GM23248 (cell line): ENCODE data around the gene DNHD1. TPM values are rescaled to one million over a fixed set of nuclear protein-coding genes. Genes with fewer than 3 reads are reported as not detected.
A peak's percentile ranks its signal among the peaks of the same experiment; 100 is the strongest.

Experiments used
- DNase-seq: peaks from one replicate; pipeline ENCODE4 v3.0.0-alpha.2; 2015
- H2AFZ ChIP-seq: fragments of 200-600 bp; sonication (generic); 2 replicates; pipeline ENCODE4 v1.6.1; 2016; ENCODE audit warnings: antibody characterized with exemption
- H3F3A ChIP-seq: fragments of 200-600 bp; sonication (generic); 2 replicates; pipeline ENCODE4 v1.6.1; 2016; ENCODE audit warnings: mild to moderate bottlenecking, antibody characterized with exemption, mixed run types; ENCODE audit not compliant: insufficient read depth
- H3K27ac ChIP-seq: fragments of 200-600 bp; sonication (generic); 2 replicates; pipeline ENCODE4 v1.5.1; 2016; ENCODE audit warnings: mild to moderate bottlenecking
- H3K27me3 ChIP-seq: fragments of 200-600 bp; sonication (generic); replicated peaks from 2 replicates; pipeline ENCODE4 v1.6.1; 2016; ENCODE audit warnings: mild to moderate bottlenecking; ENCODE audit not compliant: insufficient read depth
- H3K36me3 ChIP-seq: fragments of 200-600 bp; sonication (generic); 2 replicates; pipeline ENCODE4 v1.6.1; 2016; ENCODE audit warnings: low read depth, mild to moderate bottlenecking
- H3K4me1 ChIP-seq: fragments of 200-600 bp; sonication (generic); 2 replicates; pipeline ENCODE4 v1.6.1; 2016; ENCODE audit warnings: mild to moderate bottlenecking; ENCODE audit not compliant: insufficient read depth
- H3K4me2 ChIP-seq: fragments of 200-600 bp; sonication (generic); one replicate; pipeline ENCODE4 v1.6.1; 2016; ENCODE audit warnings: mild to moderate bottlenecking; ENCODE audit not compliant: unreplicated experiment
- H3K4me3 ChIP-seq: fragments of 200-600 bp; sonication (generic); 2 replicates; pipeline ENCODE4 v1.5.1; 2016; ENCODE audit warnings: mild to moderate bottlenecking
- H3K79me2 ChIP-seq: fragments of 200-600 bp; sonication (generic); 2 replicates; pipeline ENCODE4 v1.6.1; 2016; ENCODE audit warnings: mild to moderate bottlenecking; ENCODE audit not compliant: insufficient read depth
- H3K9ac ChIP-seq: fragments of 200-600 bp; sonication (generic); 2 replicates; pipeline ENCODE4 v1.6.1; 2016; ENCODE audit warnings: mild to moderate bottlenecking
- H3K9me2 ChIP-seq: fragments of 200-600 bp; sonication (generic); 2 replicates; pipeline ENCODE4 v1.6.1; 2016; ENCODE audit warnings: mixed run types, mild to moderate bottlenecking, moderate library complexity; ENCODE audit not compliant: insufficient read depth
- H3K9me3 ChIP-seq: fragments of 200-600 bp; sonication (generic); one replicate; pipeline ENCODE4 v1.6.1; 2017; ENCODE audit warnings: low read depth
- H4K20me1 ChIP-seq: fragments of 200-600 bp; sonication (generic); 2 replicates; pipeline ENCODE4 v1.6.0; 2016; ENCODE audit not compliant: insufficient read depth
- EZH2 ChIP-seq: fragments of 200-600 bp; sonication (generic); IDR thresholded peaks from 2 replicates; pipeline ENCODE4 v1.6.1; 2018; ENCODE audit warnings: antibody characterized with exemption, mild to moderate bottlenecking; ENCODE audit not compliant: insufficient read depth, poor library complexity, severe bottlenecking
- EZH2phosphoT487 ChIP-seq: fragments of 200-600 bp; sonication (generic); IDR thresholded peaks from 2 replicates; pipeline ENCODE4 v1.6.1; 2018; ENCODE audit warnings: antibody characterized with exemption, moderate library complexity, mild to moderate bottlenecking, low read depth; ENCODE audit not compliant: insufficient read depth
- WGBS, 2 experiments: methylation state at CpG; one replicate each; pipeline ENCODE4 v1.1.6; 2015 to 2017; ENCODE audit warnings: low lambda C conversion rate in 2 of 2, low coverage in 1 of 2; ENCODE audit errors: missing lambda C conversion rate in 2 of 2; 5-methylcytosine and 5-hydroxymethylcytosine counted together
- in situ Hi-C: fragments of 300-500 bp; cut with MboI; formaldehyde crosslinking; loops from 2 replicates; pipeline ENCODE4 v1.15.0; 2020
- polyA plus RNA-seq: library from polyadenylated mRNA; unstranded; fragments of >200 nt; fragmentation: Nextera tagmentation; extraction: Ambion mirVana; gene quantifications from 2 replicates; pipeline ENCODE4 v1.2.1, GENCODE V29; 2016
- total RNA-seq: library from RNA; depleted of rRNA; stranded (reverse); fragments of >200 nt; shearing (Covaris generic); gene quantifications from 2 replicates; pipeline ENCODE4 v1.2.3, GENCODE V29; 2014

Gene DNHD1
- total and polyA plus RNA-seq, 2 experiments from 2014 or later: 1.1 to 2.2 TPM

GRCh38 chr11:6482441-6482840 lies 14.6 kb upstream of the DNHD1 start:
- peak overlapping the region; percentile 96 for H3K4me3 ChIP-seq
- H3K9me3 ChIP-seq: no peaks in the 10 kb centered on the region
- H3K27ac ChIP-seq: peak overlapping the region; percentile 94
- H3K79me2 ChIP-seq: peaks cover 90% of the 10 kb centered on the region
- H3K9ac ChIP-seq: peak overlapping the region; percentile 100
- no peaks in the 10 kb centered on the region for H4K20me1 ChIP-seq
- no peak for TF ChIP-seq EZH2phosphoT487
- TF ChIP-seq EZH2: no peak
- 75 to 77% methylated on average over 4 of the region's 4 CpGs for WGBS, 2 experiments
- in situ Hi-C loops: no loop called here
- no peak overlapping the region for H2AFZ ChIP-seq
- no peaks in the 10 kb centered on the region; the same call in none of the 2 replicates for H3F3A ChIP-seq
- peaks cover 38% of the 10 kb centered on the region for H3K36me3 ChIP-seq
- peak overlapping the region; percentile 94 for H3K4me2 ChIP-seq
- H3K27me3 ChIP-seq: no peaks in the 10 kb centered on the region
- peak; percentile 52 for DNase-seq
- H3K9me2 ChIP-seq: no peaks in the 10 kb centered on the region
- peaks cover 19% of the 10 kb centered on the region for H3K4me1 ChIP-seq

GRCh38 chr11:6483015-6483414 lies 14.1 kb upstream of the DNHD1 start:
- in situ Hi-C loops: no loop called here
- Histone ChIP-seq H3K9me2 (no peaks in the 10 kb centered on the region), H3K79me2 (peaks cover 87% of the 10 kb centered on the region), H3K27me3 (no peaks in the 10 kb centered on the region), H4K20me1 (no peaks in the 10 kb centered on the region), H3K4me2 (no peak overlapping the region), H3K4me3 (peak overlapping the region; percentile 96; the same call in 1 of the 2 replicates), H3K9ac (peak overlapping the region; percentile 100), H2AFZ (no peak overlapping the region), H3K4me1 (peaks cover 19% of the 10 kb centered on the region), H3K27ac (peak overlapping the region; percentile 94), H3K9me3 (no peaks in the 10 kb centered on the region), H3K36me3 (peaks cover 44% of the 10 kb centered on the region), H3F3A (peaks cover 3% of the 10 kb centered on the region)
- WGBS, 2 experiments: 83 to 87% methylated on average over 6 of the region's 6 CpGs
- DNase-seq: no peak
- TF ChIP-seq EZH2 (no peak), EZH2phosphoT487 (no peak)

GRCh38 chr11:6485661-6486060 lies 11.4 kb upstream of the DNHD1 start:
- no peak overlapping the region for H3K9ac ChIP-seq
- no peaks in the 10 kb centered on the region for H4K20me1 ChIP-seq
- H3K4me3 ChIP-seq: no peak overlapping the region
- no peak overlapping the region for H3K4me2 ChIP-seq
- TF ChIP-seq EZH2 (no peak), EZH2phosphoT487 (no peak)
- WGBS, 2 experiments: 83 to 84% methylated on average over 3 of the region's 3 CpGs
- peaks cover 10% of the 10 kb centered on the region for H3K4me1 ChIP-seq
- H3K79me2 ChIP-seq: peaks cover 63% of the 10 kb centered on the region
- H3K9me3 ChIP-seq: no peaks in the 10 kb centered on the region
- no peak for DNase-seq
- peaks cover 5% of the 10 kb centered on the region for H3F3A ChIP-seq
- no peaks in the 10 kb centered on the region for H3K27me3 ChIP-seq
- no peak overlapping the region for H2AFZ ChIP-seq
- no peaks in the 10 kb centered on the region for H3K9me2 ChIP-seq
- H3K36me3 ChIP-seq: peaks cover 44% of the 10 kb centered on the region
- in situ Hi-C loops: no loop called here
- no peak overlapping the region for H3K27ac ChIP-seq

- no peaks in the 10 kb centered on the region for H3K9me2 ChIP-seq
- no peaks in the 10 kb centered on the region for H3K9me3 ChIP-seq
- TF ChIP-seq EZH2phosphoT487 (no peak), EZH2 (no peak)
- in situ Hi-C loops: no loop called here
- no peak overlapping the region for H3K4me3 ChIP-seq
- H3K36me3 ChIP-seq: peaks cover 44% of the 10 kb centered on the region
- H3K27ac ChIP-seq: no peak overlapping the region
- no peak overlapping the region for H3K9ac ChIP-seq
- H3K4me2 ChIP-seq: no peak overlapping the region
- H2AFZ ChIP-seq: no peak overlapping the region
- H3K4me1 ChIP-seq: peaks cover 10% of the 10 kb centered on the region
- H3K79me2 ChIP-seq: peaks cover 58% of the 10 kb centered on the region
- 84 to 87% methylated on average over 3 of the region's 3 CpGs for WGBS, 2 experiments
- H4K20me1 ChIP-seq: no peaks in the 10 kb centered on the region
- peaks cover 5% of the 10 kb centered on the region for H3F3A ChIP-seq
- no peaks in the 10 kb centered on the region for H3K27me3 ChIP-seq
- no peak for DNase-seq
These were observed 10.8 kb upstream of the DNHD1 start for GRCh38 chr11:6486256-6486655.

GRCh38 chr11:6486938-6487337 lies 10.1 kb upstream of the DNHD1 start:
- Histone ChIP-seq H2AFZ (no peak overlapping the region), H3K9me3 (no peaks in the 10 kb centered on the region), H3K36me3 (peaks cover 44% of the 10 kb centered on the region), H3K79me2 (peaks cover 52% of the 10 kb centered on the region), H3F3A (peaks cover 5% of the 10 kb centered on the region), H3K9ac (no peak overlapping the region), H3K27me3 (no peaks in the 10 kb centered on the region), H3K9me2 (no peaks in the 10 kb centered on the region), H4K20me1 (no peaks in the 10 kb centered on the region), H3K27ac (no peak overlapping the region), H3K4me1 (peaks cover 10% of the 10 kb centered on the region), H3K4me2 (no peak overlapping the region), H3K4me3 (no peak overlapping the region)
- no peak for TF ChIP-seq EZH2phosphoT487
- TF ChIP-seq EZH2: no peak
- DNase-seq: no peak
- WGBS, 2 experiments: 96 to 100% methylated on average over 1 of the region's 1 CpG
- in situ Hi-C loops: no loop called here
